Middle frontal gyrus (tissue), 1 donor: ENCODE results near the gene APEX2.
"Not testable (repeated sequence)": the region's sequence is repeated elsewhere in the genome, so short reads cannot be mapped to it uniquely, and the experiment has no call there.

ENCODE experiments used
- DNase-seq: peaks from one replicate; pipeline ENCODE4 v3.0.0-alpha.2; 2015; ENCODE audit warnings: low spot score; ENCODE audit errors: extremely low spot score

Gene APEX2

GRCh38 chrX:55008571-55009358, 8.6 kb downstream of the APEX2 start:
- DNase-seq, result no peak

- DNase-seq, result no peak
Observed at GRCh38 chrX:55011294-55011693, 11.1 kb downstream of the APEX2 start.

DNA sequence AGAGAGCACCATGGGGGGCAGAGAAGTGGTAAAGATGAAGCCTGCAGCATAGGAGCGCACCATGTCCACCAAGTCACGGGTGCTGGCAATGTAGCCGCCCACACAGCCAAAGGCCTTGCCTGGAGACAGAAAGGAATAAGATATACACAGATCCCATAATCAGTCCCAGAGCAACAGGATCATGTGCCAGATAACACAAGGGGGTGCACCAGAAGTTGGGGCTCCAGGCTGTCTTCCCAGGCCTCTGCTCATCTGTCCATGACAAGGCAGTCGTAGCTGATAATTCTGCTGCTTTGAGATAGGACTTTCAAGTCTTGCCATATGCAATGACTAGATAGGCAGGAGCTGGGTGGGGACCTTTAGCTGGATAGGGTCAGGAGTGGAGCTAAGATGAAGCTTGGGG, 14.7 kb downstream of the APEX2 start:
- DNase-seq, result no peak

DNA sequence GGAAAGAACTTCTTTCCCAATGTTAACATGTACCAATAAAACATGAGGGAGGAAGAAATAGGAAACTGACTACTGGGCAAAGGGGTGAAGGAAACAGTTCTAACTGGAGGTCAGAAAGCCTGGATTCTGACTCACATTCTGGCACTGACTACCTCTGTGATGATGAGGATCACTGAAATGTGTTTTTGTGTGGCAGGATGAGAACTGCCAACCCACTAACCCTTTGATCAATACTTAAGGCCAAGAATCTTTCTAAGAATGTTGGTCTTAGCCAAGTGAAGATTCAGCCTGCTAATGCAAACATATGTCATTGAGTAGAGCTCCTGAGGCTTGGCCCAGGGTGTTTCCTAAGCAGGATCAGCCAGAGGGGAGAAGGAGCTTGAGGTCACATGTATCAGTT, 26.0 kb downstream of the APEX2 start:
- no peak for DNase-seq

- DNase-seq, result no peak
Observed at GRCh38 chrX:55026840-55027239, 26.7 kb downstream of the APEX2 start.

- no peak for DNase-seq
Observed at GRCh38 chrX:55028040-55028439, 27.9 kb downstream of the APEX2 start.

- DNase-seq, result no peak
Observed at GRCh38 chrX:55028611-55029010, 28.4 kb downstream of the APEX2 start.

DNA sequence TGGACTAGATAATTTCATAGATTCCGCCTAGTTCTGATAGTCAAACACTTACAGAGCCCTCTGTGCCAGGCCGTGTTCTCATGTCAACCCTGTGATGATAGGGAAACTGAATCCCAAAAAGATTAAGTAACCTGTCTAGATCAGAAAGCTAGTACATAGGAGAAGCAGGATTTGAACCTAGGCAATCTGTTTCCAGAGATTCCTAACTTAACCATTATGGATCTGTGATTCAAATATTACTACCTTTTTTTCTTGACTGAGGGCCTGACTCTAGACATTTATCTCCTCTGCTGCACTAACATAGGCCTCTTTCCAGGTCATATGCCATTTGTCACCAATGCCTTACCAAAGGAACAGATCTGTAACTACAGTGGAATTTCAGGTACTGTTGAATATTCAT, 29.1 kb downstream of the APEX2 start:
- DNase-seq, result no peak

GRCh38 chrX:55030271-55031205, 30.4 kb downstream of the APEX2 start, which contains the start of gene ALAS2:
Gene ALAS2 (minus strand): TSS chrX:55030977. CDS start chrX:55026000, 4,977 bp downstream.
- DNase-seq, result no peak

DNA sequence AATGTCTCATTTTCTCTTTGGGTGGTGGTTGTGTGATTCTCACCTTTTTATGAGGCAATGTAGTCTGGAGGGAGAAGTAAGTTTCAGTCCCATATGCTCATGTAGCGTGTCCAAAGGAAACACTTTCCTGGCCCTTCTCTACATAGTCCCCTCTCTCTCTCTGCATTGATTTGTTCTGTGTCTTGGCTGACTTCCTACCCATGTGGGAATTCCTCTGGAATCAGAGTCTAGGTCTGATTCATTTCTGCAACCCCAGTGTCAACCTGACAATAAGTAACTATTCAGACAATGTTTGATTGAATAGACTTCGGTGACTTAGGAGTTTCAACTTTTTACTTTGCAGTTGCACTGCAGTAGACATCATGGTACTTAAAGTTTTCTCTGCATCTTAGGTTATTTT, 33.3 kb downstream of the APEX2 start:
- no peak for DNase-seq

GRCh38 chrX:55039471-55039870, 39.3 kb downstream of the APEX2 start:
- no peak for DNase-seq

GRCh38 chrX:55041514-55041913, 41.4 kb downstream of the APEX2 start:
- no peak for DNase-seq

DNA sequence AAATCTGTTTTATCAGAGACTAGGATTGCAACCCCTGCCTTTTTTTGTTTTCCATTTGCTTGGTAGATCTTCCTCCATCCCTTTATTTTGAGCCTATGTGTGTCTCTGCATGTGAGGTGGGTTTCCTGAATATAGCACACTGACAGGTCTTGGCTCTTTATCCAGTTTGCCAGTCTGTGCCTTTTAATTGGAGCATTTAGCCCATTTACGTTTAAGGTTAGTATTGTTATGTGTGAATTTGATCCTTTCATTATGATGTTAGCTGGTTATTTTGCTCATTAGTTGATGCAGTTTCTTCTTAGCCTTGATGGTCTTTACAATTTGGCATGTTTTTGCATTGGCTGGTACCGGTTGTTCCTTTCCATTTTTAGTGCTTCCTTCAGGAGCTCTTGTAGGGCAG, 50.4 kb downstream of the APEX2 start:
- not testable (repeated sequence) for DNase-seq

- no peak for DNase-seq
Observed at GRCh38 chrX:55056820-55057674, 56.9 kb downstream of the APEX2 start.

GRCh38 chrX:55057675-55058249, 57.6 kb downstream of the APEX2 start:
- DNase-seq, result no peak
